Kidney tubule cell (primary cell): ENCODE data around the gene NFYC.
A peak's percentile ranks its signal among the peaks of the same experiment; 100 is the strongest.

Experiments
- DNase-seq: peaks from one replicate; pipeline ENCODE4 v3.0.0-alpha.2; 2018; ENCODE audit warnings: low spot score

NFYC gene

GRCh38 chr1:40798366-40799281 lies 107.1 kb downstream of the NFYC start:
- DNase-seq: no peak

GRCh38 chr1:40799351-40799867 lies 107.9 kb downstream of the NFYC start:
- no peak for DNase-seq

- no peak for DNase-seq
Observed at GRCh38 chr1:40801742-40802077, 110.2 kb downstream of the NFYC start.

GRCh38 chr1:40802078-40802741 lies 110.7 kb downstream of the NFYC start:
- peak; percentile 69 for DNase-seq

GRCh38 chr1:40802742-40803113 lies 111.2 kb downstream of the NFYC start:
- no peak for DNase-seq

GRCh38 chr1:40803447-40803846 lies 111.9 kb downstream of the NFYC start:
- DNase-seq: no peak

- no peak for DNase-seq
Observed at GRCh38 chr1:40803902-40804301, 112.4 kb downstream of the NFYC start.

- DNase-seq: no peak
Observed at GRCh38 chr1:40806240-40806639, 114.7 kb downstream of the NFYC start.

GRCh38 chr1:40806731-40807695 lies 115.5 kb downstream of the NFYC start:
- DNase-seq: no peak

GRCh38 chr1:40808002-40808401 lies 116.5 kb downstream of the NFYC start:
- no peak for DNase-seq

- DNase-seq: no peak
Observed at GRCh38 chr1:40808444-40808843, 116.9 kb downstream of the NFYC start.

GRCh38 chr1:40808909-40809308 lies 117.4 kb downstream of the NFYC start:
- no peak for DNase-seq

- no peak for DNase-seq
Observed at GRCh38 chr1:40810927-40811326, 119.4 kb downstream of the NFYC start.

- DNase-seq: no peak
Observed at GRCh38 chr1:40815420-40815819, 123.9 kb downstream of the NFYC start.

- DNase-seq: no peak
Observed at GRCh38 chr1:40817791-40818263, 126.3 kb downstream of the NFYC start.

- no peak for DNase-seq
Observed at GRCh38 chr1:40818264-40818961, 126.9 kb downstream of the NFYC start.

GRCh38 chr1:40819101-40819500 lies 127.6 kb downstream of the NFYC start:
- DNase-seq: no peak

GRCh38 chr1:40820251-40820797 lies 128.8 kb downstream of the NFYC start:
- DNase-seq: no peak
